ENCODE measurements around the gene GREM1. TPM values are rescaled to one million over a fixed set of nuclear protein-coding genes. Genes with fewer than 3 reads are reported as not detected.
A peak's percentile ranks its signal among the peaks of the same experiment; 100 is the strongest.

Gene GREM1
- total RNA-seq, 1 experiment from 2014 or later = not detected

- Mint-ChIP-seq H3K27me3 (ENCODE audit: insufficient read depth, unreplicated experiment) (no peaks in the 10 kb centered on the region), H3K4me1 (ENCODE audit: insufficient read depth, unreplicated experiment) (no peaks in the 10 kb centered on the region), H3K4me3 (ENCODE audit: unreplicated experiment) (no peak overlapping the region), H3K36me3 (ENCODE audit: insufficient read depth, unreplicated experiment) (no peaks in the 10 kb centered on the region), H3K9me3 (ENCODE audit: unreplicated experiment) (no peaks in the 10 kb centered on the region), H3K27ac (ENCODE audit: low read depth, unreplicated experiment) (no peak overlapping the region)
- intact Hi-C loops (cut with micrococcal nuclease) = no loop called here
- no TSS peak for BruUV-seq (replicated peaks)
- CTCF ChIA-PET = interaction anchor here (1.0 kb wide), 1 partner anchor 8 kb away, joined by 3 read pairs; no protein-coding TSS in a partner anchor
- DNase-seq (ENCODE audit: unreplicated experiment) = no peak
- POLR2A ChIA-PET = no interaction called here
- no peak for TF ChIP-seq CTCF (IDR thresholded peaks at IDR 0.05; ENCODE audit: unreplicated experiment)
Measured at GRCh38 chr15:32787949-32788348, 70.1 kb downstream of the GREM1 start.

GRCh38 chr15:32790352-32790999, 72.7 kb downstream of the GREM1 start:
- no TSS peak for BruUV-seq (replicated peaks)
- TF ChIP-seq CTCF (IDR thresholded peaks at IDR 0.05; ENCODE audit: unreplicated experiment) = no peak
- no peaks in the 10 kb centered on the region for H3K36me3 Mint-ChIP-seq (ENCODE audit: insufficient read depth, unreplicated experiment)
- intact Hi-C loops (cut with micrococcal nuclease) = no loop called here
- H3K4me3 Mint-ChIP-seq (ENCODE audit: unreplicated experiment) = no peak overlapping the region
- no peak overlapping the region for H3K27ac Mint-ChIP-seq (ENCODE audit: low read depth, unreplicated experiment)
- POLR2A ChIA-PET = no interaction called here
- H3K27me3 Mint-ChIP-seq (ENCODE audit: insufficient read depth, unreplicated experiment) = no peaks in the 10 kb centered on the region
- DNase-seq (ENCODE audit: unreplicated experiment) = peak; percentile 25
- CTCF ChIA-PET = interaction anchor here (0.7 to 1.3 kb wide), 2 partner anchors 9 to 140 kb away, joined by 4 to 5 read pairs; no protein-coding TSS in a partner anchor
- H3K9me3 Mint-ChIP-seq (ENCODE audit: unreplicated experiment) = no peaks in the 10 kb centered on the region
- peaks cover 9% of the 10 kb centered on the region for H3K4me1 Mint-ChIP-seq (ENCODE audit: insufficient read depth, unreplicated experiment)

- no peak for TF ChIP-seq CTCF (IDR thresholded peaks at IDR 0.05; ENCODE audit: unreplicated experiment)
- no TSS peak for BruUV-seq (replicated peaks)
- Mint-ChIP-seq H3K9me3 (ENCODE audit: unreplicated experiment) (no peaks in the 10 kb centered on the region), H3K27ac (ENCODE audit: low read depth, unreplicated experiment) (no peak overlapping the region), H3K27me3 (ENCODE audit: insufficient read depth, unreplicated experiment) (no peaks in the 10 kb centered on the region), H3K4me3 (ENCODE audit: unreplicated experiment) (no peak overlapping the region), H3K36me3 (ENCODE audit: insufficient read depth, unreplicated experiment) (no peaks in the 10 kb centered on the region), H3K4me1 (ENCODE audit: insufficient read depth, unreplicated experiment) (peaks cover 9% of the 10 kb centered on the region)
- intact Hi-C loops (cut with micrococcal nuclease) = no loop called here
- POLR2A ChIA-PET = no interaction called here
- CTCF ChIA-PET = no interaction called here
- no peak for DNase-seq (ENCODE audit: unreplicated experiment)
Measured at GRCh38 chr15:32792436-32792835, 74.6 kb downstream of the GREM1 start.

Other genes with a start within 250 kb of the GREM1 start
- 9.1 and 9.6 TPM in 2 replicates for gene GOLGA8N, start 124.5 kb upstream of the GREM1 start, total RNA-seq (2022)
- 38.6 and 71.8 TPM in 2 replicates for gene ARHGAP11A, start 102.5 kb upstream of the GREM1 start, total RNA-seq (2022)
- gene SCG5, start 76.3 kb upstream of the GREM1 start, total RNA-seq (2022) = 4.0 and 7.4 TPM in 2 replicates